ENCODE results near the gene TEX13B.

The TEX13B gene

GRCh38 chrX:107935664-107936433 lies 46.3 kb downstream of the TEX13B start:
- no peak for DNase-seq

- peak; percentile 28 for DNase-seq
These were observed 47.0 kb downstream of the TEX13B start for GRCh38 chrX:107935200-107935599.

GRCh38 chrX:107934262-107934661 lies 47.9 kb downstream of the TEX13B start:
- DNase-seq = no peak
